B cell (primary cell): ENCODE data around the gene ZMYND8. TPM values are rescaled to one million over a fixed set of nuclear protein-coding genes. Genes with fewer than 3 reads are reported as not detected.
A peak's percentile ranks its signal among the peaks of the same experiment; 100 is the strongest.

ENCODE experiments used
- ATAC-seq: fragments of 200-7000 bp; cut with Tn5 transposase; one replicate; pipeline ENCODE4 v1.10.0; 2021; ENCODE audit warnings: low read depth, mild to moderate bottlenecking, moderate number of reproducible peaks, moderate library complexity
- CTCF ChIA-PET: fragments of 350-600 bp; sonication (Branson Sonifier 250); formaldehyde crosslinking; loops from one replicate; lab custom pipeline; 2021; ENCODE audit warnings: antibody characterized with exemption, inconsistent platforms; lab: Charles Lee
- POLR2A ChIA-PET: fragments of 350-600 bp; sonication (Branson Sonifier 250); formaldehyde crosslinking; loops from one replicate; lab custom pipeline; 2021; ENCODE audit warnings: antibody characterized with exemption; lab: Charles Lee
- DNase-seq: peaks from one replicate; pipeline ENCODE4 v3.0.0; 2013
- H2AFZ ChIP-seq: 2 replicates; pipeline ENCODE4 v1.6.1; 2012; ENCODE audit warnings: mild to moderate bottlenecking, low read depth, low read length; ENCODE audit not compliant: insufficient read depth, poor library complexity, severe bottlenecking
- H3K27ac ChIP-seq, 2 donors: 1 replicate in 1 of 2; 2 replicates in 1 of 2; pipeline ENCODE4 v1.5.1; 2012 to 2013; ENCODE audit warnings: low read length in 2 of 2, mild to moderate bottlenecking in 2 of 2, moderate library complexity in 1 of 2
- H3K27me3 ChIP-seq, 4 experiments: fragments of 200-600 bp in 1 of 4; sonication (generic) in 1 of 4; replicated peaks in 1 of 4; 1 replicate in 2 of 4; 2 replicates in 2 of 4; pipeline versions ENCODE4 v1.6.1 to v1.7.0; 2013 to 2016; ENCODE audit warnings: low read length in 3 of 4, mild to moderate bottlenecking in 2 of 4, mixed read lengths in 1 of 4, moderate library complexity in 1 of 4; ENCODE audit not compliant: insufficient read depth in 4 of 4, control insufficient read depth in 3 of 4; ENCODE audit errors: control extremely low read depth in 1 of 4
- H3K36me3 ChIP-seq, 2 experiments: replicated peaks in 1 of 2; 1 replicate in 1 of 2; 2 replicates in 1 of 2; pipeline versions ENCODE4 v1.6.1 to v1.7.1; 2013; ENCODE audit warnings: low read length in 1 of 2; ENCODE audit not compliant: insufficient read depth in 2 of 2, control insufficient read depth in 1 of 2; ENCODE audit errors: control extremely low read depth in 1 of 2, extremely low read depth in 1 of 2
- H3K4me1 ChIP-seq, 2 donors: fragments of 200-600 bp in 1 of 2; sonication (generic) in 1 of 2; 1 replicate in 1 of 2; 2 replicates in 1 of 2; pipeline versions ENCODE4 v1.5.1 to v1.6.1; 2013 to 2017; ENCODE audit warnings: low read length in 2 of 2; ENCODE audit not compliant: control insufficient read depth in 2 of 2, insufficient read depth in 2 of 2
- H3K4me2 ChIP-seq: replicated peaks from 2 replicates; pipeline ENCODE3; 2012; ENCODE audit warnings: mild to moderate bottlenecking, low read depth, low read length; ENCODE audit not compliant: poor library complexity, severe bottlenecking
- H3K4me3 ChIP-seq, 5 experiments: fragments of 200-600 bp in 1 of 5; sonication (generic) in 1 of 5; 1 replicate in 3 of 5; 2 replicates in 2 of 5; pipeline versions ENCODE4 v1.5.1 to v1.7.0; 2011 to 2016; ENCODE audit warnings: low read length in 4 of 5, mild to moderate bottlenecking in 4 of 5, low read depth in 2 of 5, control low read depth in 1 of 5, moderate library complexity in 1 of 5; ENCODE audit not compliant: insufficient read depth in 1 of 5; ENCODE audit errors: control extremely low read depth in 1 of 5, extremely low read depth in 1 of 5
- H3K79me2 ChIP-seq: fragments of 200-600 bp; sonication (generic); one replicate; pipeline ENCODE4 v1.6.0; 2016; ENCODE audit warnings: low read length; ENCODE audit not compliant: control insufficient read depth, insufficient read depth
- H3K9ac ChIP-seq: fragments of 200-600 bp; sonication (generic); 2 replicates; pipeline ENCODE4 v1.6.1; 2017; ENCODE audit warnings: mild to moderate bottlenecking, low read length, moderate library complexity
- H3K9me3 ChIP-seq, 3 donors: one replicate each; pipeline versions ENCODE4 v1.6.1 to v1.7.1; 2013; ENCODE audit warnings: low read length in 2 of 3; ENCODE audit not compliant: control insufficient read depth in 2 of 3, insufficient read depth in 1 of 3; ENCODE audit errors: control extremely low read depth in 1 of 3
- H4K20me1 ChIP-seq: 2 replicates; pipeline ENCODE4 v1.6.0; 2012; ENCODE audit warnings: mild to moderate bottlenecking, low read length; ENCODE audit not compliant: insufficient read depth, control insufficient read depth, poor library complexity, severe bottlenecking
- H3K27ac Mint-ChIP-seq: one replicate; pipeline ENCODE4 v1.8.0; 2021; ENCODE audit warnings: mixed read lengths
- H3K27me3 Mint-ChIP-seq: one replicate; pipeline ENCODE4 v1.8.0; 2021; ENCODE audit warnings: mixed read lengths
- H3K4me1 Mint-ChIP-seq: one replicate; pipeline ENCODE4 v1.8.0; 2021; ENCODE audit warnings: mixed read lengths
- H3K4me3 Mint-ChIP-seq: one replicate; pipeline ENCODE4 v1.8.0; 2021; ENCODE audit warnings: mixed read lengths
- H3K9me3 Mint-ChIP-seq: one replicate; pipeline ENCODE4 v1.8.0; 2022; ENCODE audit warnings: mixed read lengths; ENCODE audit not compliant: insufficient read depth
- EZH2 ChIP-seq: IDR thresholded peaks from 2 replicates; pipeline ENCODE4 v1.6.1; 2012; ENCODE audit warnings: borderline replicate concordance, low read depth, mild to moderate bottlenecking, moderate library complexity, low read length; ENCODE audit not compliant: insufficient read depth, poor library complexity, severe bottlenecking
- WGBS: methylation state at CpG from one replicate; pipeline ENCODE4 v1.1.5; 2013; ENCODE audit warnings: missing lambda C conversion rate; ENCODE audit not compliant: insufficient coverage; 5-methylcytosine and 5-hydroxymethylcytosine counted together
- intact Hi-C: fragments of 100-400 bp; cut with micrococcal nuclease; formaldehyde crosslinking; loops from one replicate; pipeline ENCODE4 v1.10.0; 2022
- polyA plus RNA-seq: library from polyadenylated mRNA; depleted of rRNA; stranded (reverse); fragments of >200 nt; gene quantifications from 2 replicates; pipeline ENCODE4 v1.2.3, GENCODE V29; 2012
- total RNA-seq, 2 donors: library from RNA; stranded (reverse); fragments of 120-200 nt in 1 of 2; gene quantifications; 1 replicate in 1 of 2; 2 replicates in 1 of 2; pipeline versions ENCODE4 v1.2.3 to v1.2.4, GENCODE V29; 2013 to 2022
- TF ChIP-seq, protein P1 (sequence below): fragments of 200-600 bp; IDR thresholded peaks from one replicate; pipeline ENCODE4 v1.8.0; 2022; ENCODE audit warnings: antibody characterized with exemption, mild to moderate bottlenecking

Gene ZMYND8
- total and polyA plus RNA-seq, 2 donors (not counting 1 experiment from before 2014, with no cell fraction given): 20.3 to 67.2 TPM

DNA sequence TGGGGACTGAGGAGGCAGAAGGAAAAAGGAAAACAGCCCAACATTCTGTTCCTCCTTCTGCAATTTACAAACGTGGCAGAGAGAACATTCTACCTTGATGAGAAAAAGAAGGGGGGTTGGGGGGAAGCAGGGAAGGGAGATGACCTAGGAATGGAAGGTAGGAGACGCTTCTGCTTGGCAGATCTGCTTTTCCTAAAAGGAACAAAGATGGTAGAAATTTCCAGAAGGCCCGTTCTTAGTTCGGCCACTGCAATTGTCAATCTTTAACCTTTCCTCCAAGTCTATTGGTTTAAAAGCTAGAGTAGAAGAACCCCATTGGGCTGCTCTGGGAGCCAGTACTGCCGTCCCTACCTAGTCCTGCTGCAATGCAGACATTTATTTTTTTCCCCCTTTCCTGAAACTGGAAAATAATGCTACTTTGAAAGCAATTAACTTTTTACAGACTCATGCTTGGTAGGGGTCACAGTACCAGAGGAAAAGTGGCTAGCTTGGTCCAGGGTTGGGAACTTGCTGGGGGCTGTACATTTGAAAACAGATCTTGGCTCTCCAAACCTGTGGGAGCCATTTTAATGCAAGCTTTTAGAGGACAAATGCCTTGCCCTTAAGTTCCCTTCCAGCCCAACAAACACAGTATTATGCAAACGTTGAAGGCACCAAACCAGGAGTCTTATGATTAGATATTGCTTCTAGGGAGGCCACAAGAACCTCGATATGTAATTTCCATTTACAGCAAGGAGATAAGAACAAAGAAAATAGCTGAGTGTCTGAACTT, 2.6 kb downstream of the ZMYND8 start:
- H4K20me1 ChIP-seq: no peaks in the 10 kb centered on the region
- H3K27ac ChIP-seq: peak overlapping the region; percentile 90
- no peaks in the 10 kb centered on the region for H3K9me3 Mint-ChIP-seq
- no peaks in the 10 kb centered on the region for H3K36me3 ChIP-seq
- H3K4me1 Mint-ChIP-seq: peaks cover 29% of the 10 kb centered on the region
- no peak for ATAC-seq
- H3K79me2 ChIP-seq: peaks cover 87% of the 10 kb centered on the region
- CTCF ChIA-PET: interaction anchor here (0.6 to 9.0 kb wide), 4 partner anchors 10 to 161 kb away, joined by 3 to 70 read pairs (median 24); no protein-coding TSS in a partner anchor
- H3K9me3 ChIP-seq: no peaks in the 10 kb centered on the region
- intact Hi-C loops: loop anchor here (5.0 kb wide), 1 partner anchor 37 kb away; no protein-coding TSS in a partner anchor
- WGBS: 71% methylated on average over 1 of the region's 7 CpGs
- H3K4me3 Mint-ChIP-seq: no peak overlapping the region
- H3K27me3 Mint-ChIP-seq: no peaks in the 10 kb centered on the region
- peak; percentile 35 for DNase-seq
- TF ChIP-seq EZH2: no peak
- TF ChIP-seq, protein P1, sequence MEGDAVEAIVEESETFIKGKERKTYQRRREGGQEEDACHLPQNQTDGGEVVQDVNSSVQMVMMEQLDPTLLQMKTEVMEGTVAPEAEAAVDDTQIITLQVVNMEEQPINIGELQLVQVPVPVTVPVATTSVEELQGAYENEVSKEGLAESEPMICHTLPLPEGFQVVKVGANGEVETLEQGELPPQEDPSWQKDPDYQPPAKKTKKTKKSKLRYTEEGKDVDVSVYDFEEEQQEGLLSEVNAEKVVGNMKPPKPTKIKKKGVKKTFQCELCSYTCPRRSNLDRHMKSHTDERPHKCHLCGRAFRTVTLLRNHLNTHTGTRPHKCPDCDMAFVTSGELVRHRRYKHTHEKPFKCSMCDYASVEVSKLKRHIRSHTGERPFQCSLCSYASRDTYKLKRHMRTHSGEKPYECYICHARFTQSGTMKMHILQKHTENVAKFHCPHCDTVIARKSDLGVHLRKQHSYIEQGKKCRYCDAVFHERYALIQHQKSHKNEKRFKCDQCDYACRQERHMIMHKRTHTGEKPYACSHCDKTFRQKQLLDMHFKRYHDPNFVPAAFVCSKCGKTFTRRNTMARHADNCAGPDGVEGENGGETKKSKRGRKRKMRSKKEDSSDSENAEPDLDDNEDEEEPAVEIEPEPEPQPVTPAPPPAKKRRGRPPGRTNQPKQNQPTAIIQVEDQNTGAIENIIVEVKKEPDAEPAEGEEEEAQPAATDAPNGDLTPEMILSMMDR: no peak
- POLR2A ChIA-PET: interaction anchor here (0.7 to 3.5 kb wide), 2 partner anchors 7 to 42 kb away, joined by 3 to 18 read pairs; no protein-coding TSS in a partner anchor
- H3K4me3 ChIP-seq: peak overlapping the region; percentile 42 to 68 (median 56)
- H3K27ac Mint-ChIP-seq: no peak overlapping the region
- peak overlapping the region; percentile 74 for H2AFZ ChIP-seq
- peak overlapping the region; percentile 85 for H3K4me2 ChIP-seq
- H3K27me3 ChIP-seq: no peaks in the 10 kb centered on the region
- peaks cover 92 to 99% of the 10 kb centered on the region in 2 donors for H3K4me1 ChIP-seq
- peak overlapping the region; percentile 57 for H3K9ac ChIP-seq
